Stomach (tissue), 4 donors: Measurements from ENCODE around the gene ANKRD44.

Experiments used
- POLR2A ChIP-seq, 4 donors: fragments of 450-650 bp; IDR thresholded peaks; one replicate each; pipeline ENCODE4 v1.6.1; 2016; ENCODE audit warnings: antibody characterized with exemption in 4 of 4, control low read depth in 2 of 4, mild to moderate bottlenecking in 1 of 4, moderate library complexity in 1 of 4
- TF ChIP-seq, protein P1 (sequence below), 7 experiments: fragments of 450-650 bp in 4 of 7; fragments of 200-600 bp in 3 of 7; sonication (generic) in 3 of 7; IDR thresholded peaks; one replicate each; pipeline ENCODE4 v1.5.1; 2016 to 2019; ENCODE audit warnings: antibody characterized with exemption in 7 of 7, control low read depth in 2 of 7, mild to moderate bottlenecking in 1 of 7

DNA sequence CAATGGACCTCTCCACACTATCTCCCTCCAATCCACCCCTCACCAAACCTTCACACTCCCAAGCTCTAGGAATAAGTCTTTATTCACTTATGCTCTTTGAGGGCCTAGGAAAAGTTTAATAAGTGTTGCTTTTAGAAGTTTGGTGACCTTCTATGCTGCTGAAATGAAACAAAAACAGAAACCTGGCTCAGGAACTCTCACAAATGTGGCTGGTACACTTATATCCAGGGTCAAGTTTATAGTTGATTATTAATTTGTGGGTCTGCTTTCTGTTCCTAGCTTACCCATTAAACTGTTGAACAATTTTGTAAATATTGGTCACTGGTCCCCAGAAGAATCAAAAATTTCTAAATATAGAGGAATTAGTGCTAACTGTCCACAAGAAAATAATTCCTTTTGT is 14.2 kb upstream of the ANKRD44 start:
- no peak for TF ChIP-seq POLR2A (IDR thresholded peaks at IDR 0.05)
- TF ChIP-seq, protein P1, sequence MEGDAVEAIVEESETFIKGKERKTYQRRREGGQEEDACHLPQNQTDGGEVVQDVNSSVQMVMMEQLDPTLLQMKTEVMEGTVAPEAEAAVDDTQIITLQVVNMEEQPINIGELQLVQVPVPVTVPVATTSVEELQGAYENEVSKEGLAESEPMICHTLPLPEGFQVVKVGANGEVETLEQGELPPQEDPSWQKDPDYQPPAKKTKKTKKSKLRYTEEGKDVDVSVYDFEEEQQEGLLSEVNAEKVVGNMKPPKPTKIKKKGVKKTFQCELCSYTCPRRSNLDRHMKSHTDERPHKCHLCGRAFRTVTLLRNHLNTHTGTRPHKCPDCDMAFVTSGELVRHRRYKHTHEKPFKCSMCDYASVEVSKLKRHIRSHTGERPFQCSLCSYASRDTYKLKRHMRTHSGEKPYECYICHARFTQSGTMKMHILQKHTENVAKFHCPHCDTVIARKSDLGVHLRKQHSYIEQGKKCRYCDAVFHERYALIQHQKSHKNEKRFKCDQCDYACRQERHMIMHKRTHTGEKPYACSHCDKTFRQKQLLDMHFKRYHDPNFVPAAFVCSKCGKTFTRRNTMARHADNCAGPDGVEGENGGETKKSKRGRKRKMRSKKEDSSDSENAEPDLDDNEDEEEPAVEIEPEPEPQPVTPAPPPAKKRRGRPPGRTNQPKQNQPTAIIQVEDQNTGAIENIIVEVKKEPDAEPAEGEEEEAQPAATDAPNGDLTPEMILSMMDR (IDR thresholded peaks at IDR 0.05) = no peak
